ENCODE measurements around the gene CTCFL.

DNA sequence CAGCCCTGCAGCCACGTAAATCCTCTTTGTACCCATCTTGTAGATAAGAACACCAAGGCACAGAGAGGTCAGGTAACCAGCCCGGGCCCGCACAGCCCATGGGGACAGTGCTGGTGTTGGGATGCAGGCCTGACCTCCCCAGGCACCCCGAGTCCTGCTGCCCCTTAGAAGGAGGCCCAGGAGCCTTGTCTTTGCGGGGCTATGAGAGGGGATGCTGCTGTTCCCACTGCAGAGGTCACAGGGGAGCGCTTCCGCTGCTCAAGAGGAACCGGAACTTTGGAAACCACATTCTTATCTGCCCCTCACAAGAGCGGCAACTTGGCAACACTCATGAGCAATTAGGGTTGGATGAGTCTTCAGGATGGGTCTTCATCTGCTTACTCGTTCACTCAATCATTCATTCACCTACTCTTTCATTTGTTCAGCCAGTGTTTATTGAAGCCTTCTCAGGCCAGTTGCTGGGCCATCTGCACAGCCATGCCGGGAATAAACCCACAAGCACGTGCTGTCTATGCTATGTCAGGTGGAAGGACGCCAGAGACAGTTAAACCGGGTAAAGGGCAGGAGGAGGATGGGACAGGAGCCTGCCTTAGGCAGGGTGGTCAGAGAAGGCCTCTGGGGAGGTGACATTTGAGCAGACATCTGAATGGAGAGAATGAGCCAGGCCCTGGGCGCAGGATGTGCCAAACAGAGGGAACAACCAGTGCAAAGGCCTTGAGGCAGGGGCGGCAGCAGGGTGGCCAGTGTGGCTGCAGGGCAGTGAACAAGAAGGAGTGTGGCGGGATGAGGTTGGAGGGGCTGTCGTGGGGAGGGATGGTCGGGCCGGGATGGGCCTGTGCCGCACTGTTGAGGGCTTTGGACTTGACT, 72.9 kb downstream of the CTCFL start:
- TF ChIP-seq TAF1 (IDR thresholded peaks at IDR 0.05; ENCODE audit: low read depth, low read length) (no peak), TAF7 (optimal IDR thresholded peaks at IDR 0.05; ENCODE audit: borderline replicate concordance, low read depth, low read length) (no peak), ZNF274 (IDR thresholded peaks at IDR 0.05; ENCODE audit: borderline replicate concordance, extremely low read depth, low read length) (no peak), SP1 (IDR thresholded peaks at IDR 0.05; ENCODE audit: low read depth, low read length) (no peak), RAD21 (IDR thresholded peaks at IDR 0.05 in 1 of 2, conservative IDR thresholded peaks at IDR 0.05 in 1 of 2; ENCODE audit: low read depth in 2 of 2, low read length in 2 of 2) (no peak), EZH2 (IDR thresholded peaks at IDR 0.05; ENCODE audit: low read depth, low read length, severe bottlenecking) (no peak), NRF1 (IDR thresholded peaks at IDR 0.05; ENCODE audit: low read depth, low read length) (no peak)
- TF ChIP-seq, protein P1, sequence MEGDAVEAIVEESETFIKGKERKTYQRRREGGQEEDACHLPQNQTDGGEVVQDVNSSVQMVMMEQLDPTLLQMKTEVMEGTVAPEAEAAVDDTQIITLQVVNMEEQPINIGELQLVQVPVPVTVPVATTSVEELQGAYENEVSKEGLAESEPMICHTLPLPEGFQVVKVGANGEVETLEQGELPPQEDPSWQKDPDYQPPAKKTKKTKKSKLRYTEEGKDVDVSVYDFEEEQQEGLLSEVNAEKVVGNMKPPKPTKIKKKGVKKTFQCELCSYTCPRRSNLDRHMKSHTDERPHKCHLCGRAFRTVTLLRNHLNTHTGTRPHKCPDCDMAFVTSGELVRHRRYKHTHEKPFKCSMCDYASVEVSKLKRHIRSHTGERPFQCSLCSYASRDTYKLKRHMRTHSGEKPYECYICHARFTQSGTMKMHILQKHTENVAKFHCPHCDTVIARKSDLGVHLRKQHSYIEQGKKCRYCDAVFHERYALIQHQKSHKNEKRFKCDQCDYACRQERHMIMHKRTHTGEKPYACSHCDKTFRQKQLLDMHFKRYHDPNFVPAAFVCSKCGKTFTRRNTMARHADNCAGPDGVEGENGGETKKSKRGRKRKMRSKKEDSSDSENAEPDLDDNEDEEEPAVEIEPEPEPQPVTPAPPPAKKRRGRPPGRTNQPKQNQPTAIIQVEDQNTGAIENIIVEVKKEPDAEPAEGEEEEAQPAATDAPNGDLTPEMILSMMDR (IDR thresholded peaks at IDR 0.05; ENCODE audit: control extremely low read depth in 1 of 3, insufficient read depth in 1 of 3, low read depth in 1 of 3, low read length in 3 of 3) = no peak

Measured in H1 (cell line).